Keratinocyte (primary cell): ENCODE measurements around the gene RNF41. TPM values are rescaled to one million over a fixed set of nuclear protein-coding genes. Genes with fewer than 3 reads are reported as not detected.

Experiments used
- DNase-seq: peaks from one replicate; pipeline ENCODE4 v3.0.0-alpha.2; 2011; ENCODE audit warnings: low read depth, missing footprints, low spot score
- FAIRE-seq: peaks from 2 replicates; lab custom pipeline; 2011; peaks lifted over from hg19 to GRCh38; lab: Jason Lieb, UNC
- H2AFZ ChIP-seq: 2 replicates; pipeline ENCODE4 v1.6.0; 2012; ENCODE audit warnings: low read length, control low read depth, inconsistent platforms; ENCODE audit not compliant: control insufficient read depth
- H3K27ac ChIP-seq: 2 replicates; pipeline ENCODE4 v1.5.1; 2011; ENCODE audit warnings: low read length; ENCODE audit not compliant: control insufficient read depth, insufficient read depth
- H3K27me3 ChIP-seq: 3 replicates; pipeline ENCODE4 v1.6.0; 2011; ENCODE audit warnings: low read length; ENCODE audit not compliant: control insufficient read depth, insufficient read depth; ENCODE audit errors: extremely low read depth
- H3K36me3 ChIP-seq, 2 experiments: 2 replicates in 1 of 2; 3 replicates in 1 of 2; pipeline ENCODE4 v1.5.1; 2011; ENCODE audit warnings: low read length in 2 of 2, mild to moderate bottlenecking in 1 of 2; ENCODE audit not compliant: control insufficient read depth in 2 of 2, insufficient read depth in 2 of 2; ENCODE audit errors: extremely low read depth in 1 of 2
- H3K4me1 ChIP-seq: 3 replicates; pipeline ENCODE4 v1.5.1; 2011; ENCODE audit warnings: low read length; ENCODE audit not compliant: control insufficient read depth, insufficient read depth; ENCODE audit errors: extremely low read depth
- H3K4me2 ChIP-seq: 3 replicates; pipeline ENCODE4 v1.6.0; 2011; ENCODE audit warnings: low read depth, low read length; ENCODE audit not compliant: control insufficient read depth, insufficient read depth; ENCODE audit errors: extremely low read depth
- H3K4me3 ChIP-seq, 3 experiments: fragments of 200-600 bp in 1 of 3; sonication (generic) in 1 of 3; 2 replicates in 2 of 3; 3 replicates in 1 of 3; pipeline ENCODE4 v1.5.1; 2011 to 2016; ENCODE audit warnings: low read length in 3 of 3, mild to moderate bottlenecking in 3 of 3, control low read depth in 2 of 3, inconsistent platforms in 1 of 3, low read depth in 1 of 3, mixed read lengths in 1 of 3, mixed run types in 1 of 3, moderate library complexity in 1 of 3; ENCODE audit not compliant: control insufficient read depth in 2 of 3, insufficient read depth in 2 of 3; ENCODE audit errors: extremely low read depth in 1 of 3
- H3K79me2 ChIP-seq: 2 replicates; pipeline ENCODE4 v1.6.0; 2012; ENCODE audit warnings: low read length; ENCODE audit not compliant: control insufficient read depth, insufficient read depth
- H3K9ac ChIP-seq: 3 replicates; pipeline ENCODE4 v1.6.0; 2011; ENCODE audit warnings: low read length; ENCODE audit not compliant: control insufficient read depth, insufficient read depth; ENCODE audit errors: extremely low read depth
- H3K9me1 ChIP-seq: 3 replicates; pipeline ENCODE4 v1.6.0; 2011; ENCODE audit warnings: low read length; ENCODE audit not compliant: control insufficient read depth, insufficient read depth; ENCODE audit errors: extremely low read depth
- H3K9me3 ChIP-seq: 2 replicates; pipeline ENCODE4 v1.5.1; 2012; ENCODE audit warnings: low read depth, low read length; ENCODE audit not compliant: control insufficient read depth
- H4K20me1 ChIP-seq: 3 replicates; pipeline ENCODE4 v1.6.0; 2011; ENCODE audit warnings: low read length; ENCODE audit not compliant: control insufficient read depth, insufficient read depth; ENCODE audit errors: extremely low read depth
- EZH2 ChIP-seq: IDR thresholded peaks from one replicate; pipeline ENCODE4 v1.6.1; 2012; ENCODE audit warnings: inconsistent platforms, mild to moderate bottlenecking, low read length, moderate library complexity
- dilution Hi-C: fragments of 300-500 bp; cut with MboI; formaldehyde crosslinking; loops from one replicate; pipeline ENCODE4 v1.7.0; 2020; ENCODE audit warnings: low sequenced_read_pairs; ENCODE audit not compliant: extremely low pct_ligation_motif_present
- polyA plus RNA-seq, 5 experiments: library from polyadenylated mRNA; depleted of rRNA in 3 of 5; stranded (reverse) in 3 of 5; stranded (forward) in 1 of 5; unstranded in 1 of 5; fragments of >200 nt; gene quantifications; 1 replicate in 1 of 5; 2 replicates in 3 of 5; 3 replicates in 1 of 5; pipeline versions ENCODE4 v1.2.1 to v1.2.3, GENCODE V29; 2011 to 2012; ENCODE audit warnings: missing spikeins in 2 of 5, low read depth in 1 of 5, low replicate concordance in 1 of 5
- TF ChIP-seq, protein P1 (sequence below), 3 experiments: IDR thresholded peaks in 1 of 3; conservative IDR thresholded peaks in 1 of 3; optimal IDR thresholded peaks in 1 of 3; 2 replicates in 2 of 3; 3 replicates in 1 of 3; pipeline versions ENCODE3 to v1.5.1; 2011; ENCODE audit warnings: low read length in 3 of 3, mild to moderate bottlenecking in 3 of 3, moderate library complexity in 2 of 3, control low read depth in 1 of 3, inconsistent platforms in 1 of 3; ENCODE audit not compliant: insufficient read depth in 2 of 3; ENCODE audit errors: extremely low read depth in 1 of 3

Gene RNF41
- polyA plus RNA-seq, 1 donor (not counting 4 experiments of a cell fraction or from before 2014, with no cell fraction given): 42.2 TPM

DNA sequence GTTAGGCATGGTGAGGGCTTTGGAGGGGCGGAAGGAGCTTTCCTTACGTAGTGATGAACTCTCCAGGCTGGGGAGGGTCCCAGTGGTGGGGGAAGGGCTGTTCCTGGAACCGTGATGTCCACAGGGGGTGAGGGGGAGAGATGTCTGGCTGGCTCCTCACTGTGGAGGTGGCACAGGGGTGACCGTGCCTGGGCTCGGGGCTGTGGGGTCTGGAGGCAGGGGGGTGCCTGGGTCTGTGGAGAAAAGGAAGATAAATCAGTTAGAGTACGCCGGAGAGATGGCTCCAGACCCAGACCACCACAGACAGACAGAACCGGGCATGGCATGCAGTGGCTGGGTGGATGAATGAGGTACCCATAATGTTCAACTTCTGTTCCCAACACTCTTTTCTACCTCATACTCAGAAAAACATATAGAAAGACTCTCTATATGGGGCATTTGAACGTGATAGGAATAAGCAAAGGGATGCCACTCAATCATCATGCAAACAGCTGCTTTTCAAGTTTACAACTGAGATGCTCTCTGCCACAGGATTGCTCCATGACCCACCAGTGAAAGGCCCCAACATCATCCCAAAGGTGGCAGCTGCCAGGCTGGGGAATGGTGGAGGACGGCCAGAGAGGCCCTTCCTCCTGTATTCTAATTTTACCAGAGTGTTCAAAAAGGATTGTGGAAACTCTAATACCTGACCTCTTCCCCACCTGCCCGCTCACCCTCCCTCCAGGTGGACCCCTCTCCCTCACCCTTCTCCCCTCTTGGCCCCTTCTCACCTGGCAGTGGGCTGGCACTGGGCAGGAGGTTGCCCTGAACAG is 58.0 kb downstream of the RNF41 start:
- no peak overlapping the region for H3K4me2 ChIP-seq
- FAIRE-seq (no peak), DNase-seq (no peak)
- dilution Hi-C loops: no loop called here
- no peak overlapping the region for H3K27ac ChIP-seq
- no peak overlapping the region for H2AFZ ChIP-seq
- H3K36me3 ChIP-seq: peaks cover 41 to 43% of the 10 kb centered on the region in 2 experiments
- no peak overlapping the region for H3K4me3 ChIP-seq
- H3K9me3 ChIP-seq: no peaks in the 10 kb centered on the region
- peaks cover 21% of the 10 kb centered on the region for H4K20me1 ChIP-seq
- peaks cover 22% of the 10 kb centered on the region for H3K4me1 ChIP-seq
- peaks cover 22% of the 10 kb centered on the region for H3K79me2 ChIP-seq
- H3K9ac ChIP-seq: no peak overlapping the region
- H3K27me3 ChIP-seq: no peaks in the 10 kb centered on the region
- H3K9me1 ChIP-seq: no peaks in the 10 kb centered on the region
- TF ChIP-seq, protein P1, sequence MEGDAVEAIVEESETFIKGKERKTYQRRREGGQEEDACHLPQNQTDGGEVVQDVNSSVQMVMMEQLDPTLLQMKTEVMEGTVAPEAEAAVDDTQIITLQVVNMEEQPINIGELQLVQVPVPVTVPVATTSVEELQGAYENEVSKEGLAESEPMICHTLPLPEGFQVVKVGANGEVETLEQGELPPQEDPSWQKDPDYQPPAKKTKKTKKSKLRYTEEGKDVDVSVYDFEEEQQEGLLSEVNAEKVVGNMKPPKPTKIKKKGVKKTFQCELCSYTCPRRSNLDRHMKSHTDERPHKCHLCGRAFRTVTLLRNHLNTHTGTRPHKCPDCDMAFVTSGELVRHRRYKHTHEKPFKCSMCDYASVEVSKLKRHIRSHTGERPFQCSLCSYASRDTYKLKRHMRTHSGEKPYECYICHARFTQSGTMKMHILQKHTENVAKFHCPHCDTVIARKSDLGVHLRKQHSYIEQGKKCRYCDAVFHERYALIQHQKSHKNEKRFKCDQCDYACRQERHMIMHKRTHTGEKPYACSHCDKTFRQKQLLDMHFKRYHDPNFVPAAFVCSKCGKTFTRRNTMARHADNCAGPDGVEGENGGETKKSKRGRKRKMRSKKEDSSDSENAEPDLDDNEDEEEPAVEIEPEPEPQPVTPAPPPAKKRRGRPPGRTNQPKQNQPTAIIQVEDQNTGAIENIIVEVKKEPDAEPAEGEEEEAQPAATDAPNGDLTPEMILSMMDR (optimal IDR thresholded peaks at IDR 0.05 in 1 of 3, IDR thresholded peaks at IDR 0.05 in 1 of 3, conservative IDR thresholded peaks at IDR 0.05 in 1 of 3; ENCODE audit: extremely low read depth in 1 of 3, insufficient read depth in 2 of 3, low read length in 3 of 3): no peak
- no peak for TF ChIP-seq EZH2

DNA sequence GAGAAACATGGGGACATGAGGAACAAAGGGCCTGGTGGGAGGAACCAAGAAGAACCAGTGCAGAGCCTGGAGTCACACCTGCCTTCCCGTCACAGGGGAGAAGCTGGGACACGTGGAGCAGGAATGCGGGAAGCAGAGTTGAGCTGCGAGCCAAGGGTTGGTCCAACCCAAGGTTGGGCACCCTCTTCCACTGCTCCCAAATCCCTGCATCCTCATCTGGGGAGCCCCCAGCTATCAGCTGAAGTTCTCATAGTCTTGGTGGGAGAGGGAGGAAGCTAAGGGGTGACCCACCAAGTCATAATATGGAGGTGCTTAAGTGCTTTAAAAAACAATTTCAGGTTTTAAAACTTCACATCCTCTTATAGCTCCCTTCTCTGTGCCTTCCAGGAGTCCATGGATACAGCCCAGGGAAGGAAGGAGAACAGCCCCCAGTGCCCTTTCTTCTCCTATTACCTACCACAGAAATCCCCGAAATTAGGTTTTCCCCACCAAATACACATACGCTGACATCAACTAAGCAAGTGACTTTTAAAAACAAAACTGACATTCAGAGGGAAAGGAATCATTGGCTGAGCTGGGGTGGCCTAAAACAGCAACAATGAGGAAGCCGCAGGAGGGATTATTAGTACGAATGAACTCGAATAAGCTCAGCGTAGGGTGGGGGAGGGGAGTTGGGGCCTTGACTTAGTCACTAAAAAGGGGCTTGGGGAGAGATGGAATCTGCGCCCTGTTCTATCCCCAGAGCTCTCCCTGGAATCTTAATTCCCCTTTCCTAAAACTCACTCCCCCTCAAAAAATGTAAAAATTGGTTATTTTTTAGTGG is 59.0 kb downstream of the RNF41 start:
- Histone ChIP-seq H3K4me3 (no peak overlapping the region), H3K36me3 (peaks cover 37 to 43% of the 10 kb centered on the region in 2 experiments), H3K4me1 (peaks cover 22% of the 10 kb centered on the region), H3K9ac (no peak overlapping the region), H3K9me3 (no peaks in the 10 kb centered on the region), H3K27ac (no peak overlapping the region), H4K20me1 (peaks cover 21% of the 10 kb centered on the region), H3K27me3 (no peaks in the 10 kb centered on the region), H3K4me2 (no peak overlapping the region), H3K9me1 (no peaks in the 10 kb centered on the region), H3K79me2 (peaks cover 28% of the 10 kb centered on the region), H2AFZ (no peak overlapping the region)
- DNase-seq (no peak), FAIRE-seq (no peak)
- TF ChIP-seq EZH2: no peak
- TF ChIP-seq, protein P1 (optimal IDR thresholded peaks at IDR 0.05 in 1 of 3, IDR thresholded peaks at IDR 0.05 in 1 of 3, conservative IDR thresholded peaks at IDR 0.05 in 1 of 3; ENCODE audit: extremely low read depth in 1 of 3, insufficient read depth in 2 of 3, low read length in 3 of 3): no peak
- dilution Hi-C loops: no loop called here
